GM13977 (cell line): ENCODE results near the gene NCAM1.

Source experiments
- DNase-seq: peaks from one replicate; pipeline ENCODE4 v3.0.0; 2012; ENCODE audit warnings: low spot score
- in situ Hi-C: fragments of 300-500 bp; cut with MboI; formaldehyde crosslinking; loops from one replicate; pipeline ENCODE4 v1.12.0; 2022; ENCODE audit warnings: low sequenced_read_pairs, low pct_unique_long_range_greater_than_20kb, mixed read lengths, inconsistent platforms; ENCODE audit not compliant: unreplicated experiment
- TF ChIP-seq, protein P1 (sequence below): IDR thresholded peaks from 2 replicates; pipeline ENCODE4 v1.5.1; 2012; ENCODE audit warnings: mild to moderate bottlenecking, control low read depth; ENCODE audit not compliant: insufficient read depth; ENCODE audit errors: extremely low read depth, missing control alignments

The NCAM1 gene

DNA sequence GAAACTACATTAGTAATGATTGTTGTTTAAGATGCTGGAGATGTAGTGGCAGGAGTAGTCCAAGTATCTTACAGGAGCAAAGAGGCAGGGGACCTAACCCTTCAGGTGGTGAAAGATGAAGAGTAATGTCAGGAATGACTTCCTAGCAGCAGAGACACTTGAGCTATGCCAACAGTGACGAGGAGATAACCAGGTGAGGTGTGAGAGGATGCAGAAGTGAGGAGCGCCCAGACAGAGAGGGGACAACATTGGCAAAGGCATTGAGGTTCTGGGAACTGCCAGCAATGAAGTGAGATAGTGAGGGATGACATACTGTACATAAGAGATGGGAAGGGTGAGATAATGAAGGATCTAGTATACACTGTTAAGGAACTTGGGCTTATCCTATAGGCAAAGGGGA is 95.8 kb downstream of the NCAM1 start:
- DNase-seq = no peak
- TF ChIP-seq, protein P1, sequence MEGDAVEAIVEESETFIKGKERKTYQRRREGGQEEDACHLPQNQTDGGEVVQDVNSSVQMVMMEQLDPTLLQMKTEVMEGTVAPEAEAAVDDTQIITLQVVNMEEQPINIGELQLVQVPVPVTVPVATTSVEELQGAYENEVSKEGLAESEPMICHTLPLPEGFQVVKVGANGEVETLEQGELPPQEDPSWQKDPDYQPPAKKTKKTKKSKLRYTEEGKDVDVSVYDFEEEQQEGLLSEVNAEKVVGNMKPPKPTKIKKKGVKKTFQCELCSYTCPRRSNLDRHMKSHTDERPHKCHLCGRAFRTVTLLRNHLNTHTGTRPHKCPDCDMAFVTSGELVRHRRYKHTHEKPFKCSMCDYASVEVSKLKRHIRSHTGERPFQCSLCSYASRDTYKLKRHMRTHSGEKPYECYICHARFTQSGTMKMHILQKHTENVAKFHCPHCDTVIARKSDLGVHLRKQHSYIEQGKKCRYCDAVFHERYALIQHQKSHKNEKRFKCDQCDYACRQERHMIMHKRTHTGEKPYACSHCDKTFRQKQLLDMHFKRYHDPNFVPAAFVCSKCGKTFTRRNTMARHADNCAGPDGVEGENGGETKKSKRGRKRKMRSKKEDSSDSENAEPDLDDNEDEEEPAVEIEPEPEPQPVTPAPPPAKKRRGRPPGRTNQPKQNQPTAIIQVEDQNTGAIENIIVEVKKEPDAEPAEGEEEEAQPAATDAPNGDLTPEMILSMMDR = no peak
- in situ Hi-C loops = no loop called here

DNA sequence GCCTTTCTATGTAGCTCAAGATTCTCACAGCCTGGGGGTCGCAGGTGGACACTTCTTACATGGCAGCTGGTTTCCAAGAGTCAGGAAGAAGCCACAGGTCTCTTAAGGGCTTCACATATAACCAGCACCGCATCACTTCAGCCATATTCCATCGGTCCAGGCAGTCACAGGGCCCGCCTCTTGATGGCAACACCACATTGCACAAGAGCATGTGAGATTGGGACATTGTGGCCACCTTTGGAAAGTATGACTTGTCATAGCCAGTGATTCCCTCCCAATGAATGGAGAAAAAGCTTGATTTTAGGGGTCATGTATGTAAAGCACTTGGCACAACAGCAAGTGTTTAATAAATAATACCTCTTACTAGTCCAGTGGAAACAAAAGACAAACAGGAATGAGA is 98.3 kb downstream of the NCAM1 start:
- DNase-seq = no peak
- TF ChIP-seq, protein P1 = no peak
- in situ Hi-C loops = no loop called here

DNA sequence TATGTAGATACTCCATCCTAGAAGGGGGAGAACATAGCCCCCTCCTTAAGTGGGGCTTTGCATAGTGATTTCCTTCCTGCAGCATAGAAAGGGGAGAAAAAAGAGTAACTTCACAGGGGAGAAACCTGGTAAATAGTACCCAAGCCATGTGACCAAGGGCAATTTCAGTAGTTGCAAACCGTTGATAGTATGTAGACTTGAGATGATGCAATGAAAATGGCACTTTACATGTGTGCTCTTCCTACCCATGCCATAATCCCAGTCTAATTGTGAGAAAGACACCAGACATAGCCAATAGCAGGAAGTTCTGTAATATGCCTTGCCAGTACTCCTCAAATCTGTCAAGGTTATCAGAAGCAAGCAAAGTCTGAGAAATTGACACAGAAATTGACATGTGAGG is 104.1 kb downstream of the NCAM1 start:
- DNase-seq = no peak
- TF ChIP-seq, protein P1 = no peak
- in situ Hi-C loops = no loop called here

DNA sequence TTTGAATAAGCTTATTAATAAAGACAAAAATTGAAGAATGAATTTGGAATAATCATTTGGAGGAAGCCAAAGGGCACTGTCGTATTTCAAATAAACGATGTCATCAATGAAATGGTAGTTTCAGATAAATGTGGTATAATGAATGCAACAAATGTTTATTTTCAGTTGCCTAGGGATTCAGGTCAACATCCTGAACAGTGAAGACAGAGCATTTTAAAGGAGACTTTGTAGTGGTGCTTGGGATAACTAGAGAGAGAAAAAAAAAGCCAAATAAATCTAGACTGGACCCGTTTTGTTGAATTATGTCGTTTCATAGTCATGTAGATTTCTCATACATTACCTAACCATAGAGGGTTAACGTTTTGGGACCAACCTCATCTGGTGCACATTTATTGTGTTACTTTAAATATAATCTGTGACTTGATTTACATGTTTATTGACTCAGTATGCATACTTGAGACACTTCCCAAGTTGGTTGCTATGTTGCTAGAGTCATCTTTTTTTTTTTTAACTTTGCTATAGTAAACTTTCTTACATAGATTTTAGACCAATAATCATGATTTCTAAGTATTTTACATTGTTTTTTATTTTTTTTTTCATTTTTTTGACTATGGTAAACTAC is 111.1 kb downstream of the NCAM1 start:
- DNase-seq = no peak
- TF ChIP-seq, protein P1 = no peak
- in situ Hi-C loops = no loop called here

DNA sequence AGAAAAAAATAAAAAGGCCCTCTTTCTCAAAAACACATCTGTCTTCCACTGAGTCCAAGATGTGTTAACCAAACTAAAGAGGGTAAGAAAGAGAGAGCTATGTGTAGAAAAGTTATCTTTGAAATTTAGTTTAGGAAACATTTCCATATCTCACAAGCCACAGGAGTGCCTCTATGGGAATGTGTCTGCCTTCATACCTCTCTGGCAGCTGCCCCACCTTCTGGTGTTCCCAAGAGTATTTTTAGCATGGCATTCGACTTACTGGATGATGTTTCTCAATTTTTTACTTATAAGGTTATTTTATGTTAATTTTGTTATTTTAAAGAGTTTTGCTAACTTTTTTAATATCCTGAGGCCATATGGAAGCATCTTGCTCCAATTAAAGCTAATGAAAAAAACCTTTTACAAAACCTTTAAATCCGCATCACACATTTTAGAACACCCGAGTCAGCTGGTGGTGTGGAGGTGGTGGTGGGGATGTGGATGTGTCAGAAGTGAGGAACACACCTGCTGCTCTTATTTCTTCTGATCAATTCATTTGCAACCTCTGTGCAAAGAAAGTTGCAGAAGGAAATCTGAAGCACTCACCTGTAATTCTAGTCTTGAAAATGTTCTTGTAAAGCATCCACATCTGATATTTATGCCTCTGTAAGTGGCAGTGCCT is 112.2 kb downstream of the NCAM1 start:
- DNase-seq = no peak
- TF ChIP-seq, protein P1 = no peak
- in situ Hi-C loops = no loop called here

DNA sequence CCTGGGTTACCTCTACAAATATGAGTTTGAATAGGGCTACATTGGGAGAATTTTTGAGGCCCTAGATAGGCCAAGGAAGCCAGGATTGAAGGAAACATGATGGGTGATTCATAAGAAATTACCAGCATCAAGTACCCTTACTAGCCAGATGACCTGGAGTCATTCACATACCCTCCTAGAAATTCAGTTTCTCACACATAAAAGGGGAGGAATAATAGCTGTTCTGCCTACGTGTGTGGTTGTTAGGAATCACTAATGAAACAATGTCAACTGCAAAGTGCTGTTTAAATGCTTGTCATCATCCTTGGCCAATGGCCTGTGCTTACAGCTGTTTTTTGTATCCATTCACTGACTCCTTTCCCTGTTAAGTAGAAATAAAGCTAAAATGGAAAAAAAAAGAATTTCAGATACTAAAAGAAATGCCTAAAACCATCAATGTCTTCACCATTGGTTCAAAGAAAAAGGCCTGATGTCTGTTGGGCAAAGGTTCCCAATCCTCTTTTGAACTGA is 114.4 kb downstream of the NCAM1 start:
- TF ChIP-seq, protein P1 = no peak
- in situ Hi-C loops = no loop called here
- no peak for DNase-seq
